Endothelial cell of umbilical vein (primary cell): ENCODE results near the gene PAPPA2. TPM values are rescaled to one million over a fixed set of nuclear protein-coding genes. Genes with fewer than 3 reads are reported as not detected.

Experiments used
- BruUV-seq: library from RNA; stranded (reverse); fragments of 400-500 nt; replicated peaks from 2 replicates; lab custom pipeline; 2021; lab: Mats Ljungman, UMichigan
- CTCF ChIA-PET: fragments of 300-600, 350-600 bp; sonication (Branson Sonifier 250); formaldehyde crosslinking; loops from one replicate; lab custom pipeline; 2021; ENCODE audit warnings: antibody characterized with exemption, inconsistent platforms; lab: Charles Lee
- POLR2A ChIA-PET: fragments of 300-600, 350-600 bp; sonication (Branson Sonifier 250); formaldehyde crosslinking; loops from one replicate; lab custom pipeline; 2021; ENCODE audit warnings: antibody characterized with exemption, inconsistent platforms; lab: Charles Lee
- DNase-seq: peaks from one replicate; pipeline ENCODE4 v3.0.0-alpha.2; 2011; ENCODE audit warnings: low read depth, low spot score
- FAIRE-seq: peaks from 2 replicates; lab custom pipeline; 2011; peaks lifted over from hg19 to GRCh38; lab: Jason Lieb, UNC
- H2AFZ ChIP-seq: 2 replicates; pipeline ENCODE4 v1.6.0; 2012; ENCODE audit warnings: low read depth, low read length, control low read depth, inconsistent platforms
- H3K27ac ChIP-seq: 2 replicates; pipeline ENCODE4 v1.5.1; 2011; ENCODE audit warnings: low read depth, mild to moderate bottlenecking, control low read depth, low read length, moderate library complexity; ENCODE audit not compliant: insufficient read depth
- H3K27me3 ChIP-seq, 2 experiments: 2 replicates each; pipeline versions ENCODE4 v1.6.0 to v1.6.1; 2011; ENCODE audit warnings: low read length in 2 of 2, mixed read lengths in 1 of 2; ENCODE audit not compliant: control insufficient read depth in 2 of 2, insufficient read depth in 2 of 2
- H3K36me3 ChIP-seq, 2 experiments: 2 replicates in 1 of 2; 3 replicates in 1 of 2; pipeline ENCODE4 v1.5.1; 2011; ENCODE audit warnings: low read length in 2 of 2, mild to moderate bottlenecking in 1 of 2, moderate library complexity in 1 of 2; ENCODE audit not compliant: control insufficient read depth in 2 of 2, insufficient read depth in 2 of 2; ENCODE audit errors: extremely low read depth in 1 of 2
- H3K4me1 ChIP-seq: 3 replicates; pipeline ENCODE4 v1.5.1; 2011; ENCODE audit warnings: mild to moderate bottlenecking, low read length; ENCODE audit not compliant: control insufficient read depth, insufficient read depth; ENCODE audit errors: extremely low read depth
- H3K4me2 ChIP-seq: 2 replicates; pipeline ENCODE4 v1.6.1; 2011; ENCODE audit warnings: low read length, control low read depth, mixed read lengths; ENCODE audit not compliant: insufficient read depth
- H3K4me3 ChIP-seq, 3 experiments: fragments of 200-600 bp in 1 of 3; sonication (generic), shearing (Covaris generic) in 1 of 3; replicated peaks in 1 of 3; 2 replicates each; pipeline ENCODE4 v1.5.1; 2011 to 2016; ENCODE audit warnings: control low read depth in 3 of 3, low read length in 3 of 3, mild to moderate bottlenecking in 2 of 3, inconsistent platforms in 1 of 3, low read depth in 1 of 3, moderate library complexity in 1 of 3; ENCODE audit not compliant: insufficient read depth in 1 of 3
- H3K79me2 ChIP-seq: 2 replicates; pipeline ENCODE4 v1.6.0; 2012; ENCODE audit warnings: low read length, inconsistent platforms; ENCODE audit not compliant: control insufficient read depth, insufficient read depth
- H3K9ac ChIP-seq: replicated peaks from 2 replicates; pipeline ENCODE3; 2011; ENCODE audit warnings: low read length, control low read depth; ENCODE audit not compliant: insufficient read depth; ENCODE audit errors: extremely low read depth
- H3K9me1 ChIP-seq: replicated peaks from 3 replicates; pipeline ENCODE4 v1.6.0; 2011; ENCODE audit warnings: mild to moderate bottlenecking, low read length; ENCODE audit not compliant: control insufficient read depth, insufficient read depth; ENCODE audit errors: extremely low read depth
- H3K9me3 ChIP-seq: replicated peaks from 2 replicates; pipeline ENCODE4 v1.5.1; 2012; ENCODE audit warnings: low read length, inconsistent platforms; ENCODE audit not compliant: control insufficient read depth, insufficient read depth
- H4K20me1 ChIP-seq: replicated peaks from 2 replicates; pipeline ENCODE3; 2011; ENCODE audit warnings: mild to moderate bottlenecking, low read length; ENCODE audit not compliant: control insufficient read depth, insufficient read depth; ENCODE audit errors: extremely low read depth
- EZH2 ChIP-seq: IDR thresholded peaks from 2 replicates; pipeline ENCODE4 v1.6.1; 2012; ENCODE audit warnings: borderline replicate concordance, low read depth, mild to moderate bottlenecking, moderate library complexity, low read length, inconsistent platforms; ENCODE audit not compliant: severe bottlenecking
- FOS ChIP-seq: IDR thresholded peaks from 2 replicates; pipeline ENCODE4 v1.6.1; 2011; ENCODE audit warnings: mild to moderate bottlenecking, low read length, moderate library complexity, borderline replicate concordance; ENCODE audit not compliant: insufficient read depth
- GATA2 ChIP-seq: IDR thresholded peaks from 2 replicates; pipeline ENCODE4 v1.7.0; 2011; ENCODE audit warnings: low read depth, mild to moderate bottlenecking, moderate library complexity, mixed read lengths, low read length; ENCODE audit not compliant: insufficient read length, insufficient read depth
- MYC ChIP-seq: IDR thresholded peaks from one replicate; pipeline ENCODE4 v1.6.1; 2011; ENCODE audit warnings: mild to moderate bottlenecking, low read depth, low read length
- POLR2AphosphoS5 ChIP-seq: IDR thresholded peaks from 2 replicates; pipeline ENCODE4 v1.6.1; 2012; ENCODE audit warnings: low read depth, mild to moderate bottlenecking, control low read depth, low read length, moderate library complexity; ENCODE audit not compliant: insufficient read depth
- dilution Hi-C: fragments of 300-500 bp; cut with MboI; formaldehyde crosslinking; loops from one replicate; pipeline ENCODE4 v1.15.0; 2019; ENCODE audit warnings: low sequenced_read_pairs; ENCODE audit not compliant: extremely low pct_ligation_motif_present
- intact Hi-C: fragments of 100-400 bp; cut with micrococcal nuclease; formaldehyde crosslinking; loops from one replicate; pipeline ENCODE4 v1.10.0; 2022
- polyA plus RNA-seq, 4 experiments: library from polyadenylated mRNA; depleted of rRNA in 3 of 4; stranded (reverse) in 3 of 4; unstranded in 1 of 4; fragments of >200 nt; gene quantifications; 2 replicates each; pipeline versions ENCODE4 v1.2.1 to v1.2.3, GENCODE V29; 2011 to 2012; ENCODE audit warnings: missing spikeins in 1 of 4
- total RNA-seq: library from RNA; stranded (reverse); gene quantifications from 2 replicates; pipeline ENCODE4 v1.2.3, GENCODE V29; 2021
- TF ChIP-seq, protein P1 (sequence below), 2 donors: IDR thresholded peaks; 1 replicate in 1 of 2; 2 replicates in 1 of 2; pipeline ENCODE4 v1.5.1; 2011; ENCODE audit warnings: low read length in 2 of 2, mild to moderate bottlenecking in 2 of 2, moderate library complexity in 2 of 2, control low read depth in 1 of 2, inconsistent platforms in 1 of 2, low read depth in 1 of 2; ENCODE audit not compliant: insufficient read depth in 1 of 2; ENCODE audit errors: extremely low read depth in 1 of 2
- TF ChIP-seq, protein P2 (sequence below): IDR thresholded peaks from 2 replicates; pipeline ENCODE4 v1.6.1; 2011; ENCODE audit not compliant: insufficient read depth, insufficient read length

Gene PAPPA2
- total and polyA plus RNA-seq, 2 donors (not counting 3 experiments of a cell fraction or from before 2014, with no cell fraction given) = not detected

- Histone ChIP-seq H3K4me2 (no peak overlapping the region), H4K20me1 (no peaks in the 10 kb centered on the region), H3K9ac (no peak overlapping the region), H2AFZ (no peak overlapping the region), H3K27ac (no peak overlapping the region), H3K79me2 (no peaks in the 10 kb centered on the region), H3K36me3 (no peaks in the 10 kb centered on the region), H3K4me3 (no peak overlapping the region), H3K9me1 (no peaks in the 10 kb centered on the region), H3K4me1 (no peaks in the 10 kb centered on the region), H3K9me3 (no peaks in the 10 kb centered on the region), H3K27me3 (no peaks in the 10 kb centered on the region)
- no peak for FAIRE-seq
- BruUV-seq = no TSS peak
- ChIA-PET POLR2A (no interaction called here), CTCF (no interaction called here)
- DNase-seq = no peak
- dilution Hi-C loops (no loop called here), intact Hi-C loops (no loop called here)
- TF ChIP-seq EZH2 (no peak), GATA2 (no peak), MYC (no peak), FOS (no peak), POLR2AphosphoS5 (no peak)
- TF ChIP-seq, protein P1, sequence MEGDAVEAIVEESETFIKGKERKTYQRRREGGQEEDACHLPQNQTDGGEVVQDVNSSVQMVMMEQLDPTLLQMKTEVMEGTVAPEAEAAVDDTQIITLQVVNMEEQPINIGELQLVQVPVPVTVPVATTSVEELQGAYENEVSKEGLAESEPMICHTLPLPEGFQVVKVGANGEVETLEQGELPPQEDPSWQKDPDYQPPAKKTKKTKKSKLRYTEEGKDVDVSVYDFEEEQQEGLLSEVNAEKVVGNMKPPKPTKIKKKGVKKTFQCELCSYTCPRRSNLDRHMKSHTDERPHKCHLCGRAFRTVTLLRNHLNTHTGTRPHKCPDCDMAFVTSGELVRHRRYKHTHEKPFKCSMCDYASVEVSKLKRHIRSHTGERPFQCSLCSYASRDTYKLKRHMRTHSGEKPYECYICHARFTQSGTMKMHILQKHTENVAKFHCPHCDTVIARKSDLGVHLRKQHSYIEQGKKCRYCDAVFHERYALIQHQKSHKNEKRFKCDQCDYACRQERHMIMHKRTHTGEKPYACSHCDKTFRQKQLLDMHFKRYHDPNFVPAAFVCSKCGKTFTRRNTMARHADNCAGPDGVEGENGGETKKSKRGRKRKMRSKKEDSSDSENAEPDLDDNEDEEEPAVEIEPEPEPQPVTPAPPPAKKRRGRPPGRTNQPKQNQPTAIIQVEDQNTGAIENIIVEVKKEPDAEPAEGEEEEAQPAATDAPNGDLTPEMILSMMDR (IDR thresholded peaks at IDR 0.05; ENCODE audit: extremely low read depth in 1 of 2, insufficient read depth in 1 of 2, low read depth in 1 of 2, low read length in 2 of 2) = no peak
- TF ChIP-seq, protein P2, sequence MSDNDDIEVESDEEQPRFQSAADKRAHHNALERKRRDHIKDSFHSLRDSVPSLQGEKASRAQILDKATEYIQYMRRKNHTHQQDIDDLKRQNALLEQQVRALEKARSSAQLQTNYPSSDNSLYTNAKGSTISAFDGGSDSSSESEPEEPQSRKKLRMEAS = no peak
Observed at GRCh38 chr1:176574756-176575155, 111.8 kb downstream of the PAPPA2 start.
